HEK293T (cell line): Measurements from ENCODE around the gene GLIPR1L2.

ENCODE experiments used
- ARNT ChIP-seq: fragments of 450-650 bp; IDR thresholded peaks from 2 replicates; pipeline ENCODE4 v1.6.1; 2017; ENCODE audit warnings: mild to moderate bottlenecking
- BHLHE40 ChIP-seq: fragments of 450-650 bp; IDR thresholded peaks from 2 replicates; pipeline ENCODE4 v1.6.1; 2016; ENCODE audit warnings: mild to moderate bottlenecking, moderate library complexity, borderline replicate concordance
- ELF4 ChIP-seq: fragments of 450-650 bp; IDR thresholded peaks from 2 replicates; pipeline ENCODE4 v1.6.1; 2017; ENCODE audit warnings: antibody characterized with exemption
- FOXA1 ChIP-seq: fragments of 450-650 bp; IDR thresholded peaks from 2 replicates; pipeline ENCODE4 v1.6.1; 2016; ENCODE audit warnings: mild to moderate bottlenecking
- FOXM1 ChIP-seq: fragments of 450-650 bp; IDR thresholded peaks from 2 replicates; pipeline ENCODE4 v1.6.1; 2017; ENCODE audit warnings: mild to moderate bottlenecking, borderline replicate concordance
- HDGF ChIP-seq: fragments of 450-650 bp; IDR thresholded peaks from 2 replicates; pipeline ENCODE4 v1.6.1; 2017; ENCODE audit warnings: antibody characterized with exemption, borderline replicate concordance
- NFRKB ChIP-seq: fragments of 450-650 bp; IDR thresholded peaks from 2 replicates; pipeline ENCODE4 v1.6.1; 2016; ENCODE audit warnings: mild to moderate bottlenecking, moderate library complexity
- SP1 ChIP-seq: fragments of 450-650 bp; IDR thresholded peaks from 2 replicates; pipeline ENCODE4 v1.6.1; 2017
- SUZ12 ChIP-seq: fragments of 450-650 bp; IDR thresholded peaks from 2 replicates; pipeline ENCODE4 v1.6.1; 2016; ENCODE audit warnings: mild to moderate bottlenecking
- TARDBP ChIP-seq: fragments of 450-650 bp; IDR thresholded peaks from 2 replicates; pipeline ENCODE4 v1.6.1; 2016

DNA sequence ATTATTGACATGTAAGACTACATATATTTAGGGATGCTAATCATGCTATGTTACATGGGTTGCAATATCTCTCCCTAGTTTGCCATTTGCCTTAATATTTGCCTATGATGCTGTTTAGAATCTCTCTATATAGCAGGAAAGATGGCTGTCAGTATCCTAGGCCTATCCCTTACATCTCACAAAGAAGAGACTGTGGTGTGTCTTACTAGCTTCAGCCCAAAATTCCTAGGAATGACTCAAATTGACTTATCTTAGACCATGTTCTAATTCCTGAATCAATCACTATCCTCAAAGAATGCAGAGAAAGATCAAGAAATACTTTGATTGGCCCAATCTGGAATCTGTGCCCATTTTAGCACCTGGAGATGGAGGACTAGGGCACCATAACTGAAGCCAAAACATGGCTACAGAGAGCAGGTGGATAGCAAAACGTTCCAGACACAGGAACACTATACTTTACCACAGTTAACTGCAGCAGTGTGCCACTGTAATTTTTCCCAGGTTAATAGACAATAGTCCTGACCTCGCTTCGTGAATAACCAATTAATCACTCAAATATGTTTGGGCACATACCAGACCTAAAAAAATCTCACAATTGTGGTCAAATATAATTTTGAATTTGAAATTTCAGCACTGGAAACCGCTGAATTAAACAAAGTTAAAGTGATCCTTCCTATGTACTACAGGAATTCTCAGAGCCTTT, 57.0 kb downstream of the GLIPR1L2 start:
- TF ChIP-seq BHLHE40 (no peak), NFRKB (no peak), SP1 (no peak), SUZ12 (no peak), HDGF (no peak), FOXM1 (no peak), FOXA1 (no peak), ARNT (no peak), ELF4 (no peak), TARDBP (no peak)
